ENCODE data around the gene PHF12.

- TF ChIP-seq POLR2A (IDR thresholded peaks at IDR 0.05) (no peak), CTCF (IDR thresholded peaks at IDR 0.05) (no peak), POLR2AphosphoS5 (IDR thresholded peaks at IDR 0.05) (no peak), EP300 (IDR thresholded peaks at IDR 0.05) (no peak)
Measured at GRCh38 chr17:28946239-28946638, 5.1 kb downstream of the PHF12 start.

All from sigmoid colon (tissue), 4 donors.